Measurements from ENCODE around the gene SPATA13.
"Not testable (repeated sequence)": the region's sequence is repeated elsewhere in the genome, so short reads cannot be mapped to it uniquely, and the experiment has no call there.

The SPATA13 gene

DNA sequence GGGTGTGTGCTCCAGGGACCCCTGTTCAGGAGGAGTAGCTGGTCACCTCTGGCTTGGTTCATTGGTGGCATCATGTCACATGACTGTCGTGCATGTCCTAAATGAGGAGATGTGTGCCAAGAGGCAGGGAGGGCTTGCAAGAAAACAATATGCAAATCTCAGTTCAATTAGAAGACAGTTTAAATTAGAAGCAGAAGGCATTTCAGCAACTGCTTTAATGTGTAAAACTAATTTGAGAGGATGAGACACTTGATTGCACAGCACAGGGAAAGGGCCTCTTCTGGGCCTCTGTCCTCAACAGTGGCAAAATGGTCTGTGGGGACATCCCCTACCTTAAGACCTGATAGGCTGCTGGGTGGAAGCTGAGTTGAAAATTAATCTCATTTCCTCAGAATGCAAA, 54.6 kb downstream of the SPATA13 start:
- H3K36me3 Mint-ChIP-seq (ENCODE audit: low read depth), result no peaks in the 10 kb centered on the region
- no peak overlapping the region for H3K27ac Mint-ChIP-seq
- TF ChIP-seq, protein P1, sequence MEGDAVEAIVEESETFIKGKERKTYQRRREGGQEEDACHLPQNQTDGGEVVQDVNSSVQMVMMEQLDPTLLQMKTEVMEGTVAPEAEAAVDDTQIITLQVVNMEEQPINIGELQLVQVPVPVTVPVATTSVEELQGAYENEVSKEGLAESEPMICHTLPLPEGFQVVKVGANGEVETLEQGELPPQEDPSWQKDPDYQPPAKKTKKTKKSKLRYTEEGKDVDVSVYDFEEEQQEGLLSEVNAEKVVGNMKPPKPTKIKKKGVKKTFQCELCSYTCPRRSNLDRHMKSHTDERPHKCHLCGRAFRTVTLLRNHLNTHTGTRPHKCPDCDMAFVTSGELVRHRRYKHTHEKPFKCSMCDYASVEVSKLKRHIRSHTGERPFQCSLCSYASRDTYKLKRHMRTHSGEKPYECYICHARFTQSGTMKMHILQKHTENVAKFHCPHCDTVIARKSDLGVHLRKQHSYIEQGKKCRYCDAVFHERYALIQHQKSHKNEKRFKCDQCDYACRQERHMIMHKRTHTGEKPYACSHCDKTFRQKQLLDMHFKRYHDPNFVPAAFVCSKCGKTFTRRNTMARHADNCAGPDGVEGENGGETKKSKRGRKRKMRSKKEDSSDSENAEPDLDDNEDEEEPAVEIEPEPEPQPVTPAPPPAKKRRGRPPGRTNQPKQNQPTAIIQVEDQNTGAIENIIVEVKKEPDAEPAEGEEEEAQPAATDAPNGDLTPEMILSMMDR (IDR thresholded peaks at IDR 0.05), result no peak
- no peak overlapping the region for H3K4me3 Mint-ChIP-seq
- H3K4me1 Mint-ChIP-seq, result peaks cover 20% of the 10 kb centered on the region
- no peaks in the 10 kb centered on the region for H3K9me3 Mint-ChIP-seq
- DNase-seq, result no peak
- peaks cover 2% of the 10 kb centered on the region for H3K27me3 Mint-ChIP-seq (ENCODE audit: low read depth, poor library complexity)

DNA sequence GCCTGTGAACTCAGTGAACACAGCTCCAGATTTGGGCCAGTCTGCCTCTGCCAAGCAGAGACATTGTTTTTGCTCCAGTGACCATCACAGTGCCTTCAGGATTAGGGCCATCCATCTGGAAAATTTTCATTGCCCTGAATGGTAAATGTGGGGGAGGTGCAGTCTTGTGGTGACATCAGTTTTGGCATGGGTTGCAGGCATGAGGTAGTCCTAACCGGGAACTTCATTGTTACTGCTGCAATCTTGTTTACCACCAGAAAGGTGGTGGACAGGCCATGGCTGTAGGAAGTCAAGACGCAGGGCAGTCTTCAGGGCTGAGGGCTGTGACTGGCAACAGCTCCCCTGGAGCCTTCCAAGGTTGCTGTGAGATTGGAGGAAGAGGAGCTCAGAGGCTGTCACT, 55.2 kb downstream of the SPATA13 start:
- Mint-ChIP-seq H3K4me3 (no peak overlapping the region), H3K9me3 (no peaks in the 10 kb centered on the region), H3K27ac (no peak overlapping the region), H3K27me3 (ENCODE audit: low read depth, poor library complexity) (peaks cover 2% of the 10 kb centered on the region), H3K4me1 (peaks cover 20% of the 10 kb centered on the region), H3K36me3 (ENCODE audit: low read depth) (no peaks in the 10 kb centered on the region)
- no peak for DNase-seq
- TF ChIP-seq, protein P1 (IDR thresholded peaks at IDR 0.05), result no peak

DNA sequence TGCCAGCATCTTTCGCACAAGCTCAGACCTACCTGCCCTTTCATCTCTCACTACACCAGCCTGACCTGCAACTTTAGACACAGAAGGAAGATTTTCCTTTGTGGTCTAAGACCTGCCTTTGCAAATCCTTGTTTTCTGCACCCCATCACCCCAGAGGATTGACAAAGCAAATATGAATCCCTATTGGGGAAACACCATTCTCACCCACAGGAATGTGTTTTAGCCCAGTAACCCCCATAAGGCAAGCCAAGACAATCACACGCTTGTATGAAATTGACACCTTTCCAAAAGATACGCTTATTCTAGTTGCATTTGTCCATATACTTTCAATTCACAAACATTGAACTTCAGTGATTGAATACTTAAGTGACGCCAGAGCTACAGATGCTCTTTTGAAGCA, 55.7 kb downstream of the SPATA13 start:
- TF ChIP-seq, protein P1 (IDR thresholded peaks at IDR 0.05), result no peak
- no peak for DNase-seq
- no peaks in the 10 kb centered on the region for H3K9me3 Mint-ChIP-seq
- H3K4me3 Mint-ChIP-seq, result no peak overlapping the region
- peaks cover 2% of the 10 kb centered on the region for H3K27me3 Mint-ChIP-seq (ENCODE audit: low read depth, poor library complexity)
- no peaks in the 10 kb centered on the region for H3K36me3 Mint-ChIP-seq (ENCODE audit: low read depth)
- H3K27ac Mint-ChIP-seq, result no peak overlapping the region
- H3K4me1 Mint-ChIP-seq, result peaks cover 20% of the 10 kb centered on the region

DNA sequence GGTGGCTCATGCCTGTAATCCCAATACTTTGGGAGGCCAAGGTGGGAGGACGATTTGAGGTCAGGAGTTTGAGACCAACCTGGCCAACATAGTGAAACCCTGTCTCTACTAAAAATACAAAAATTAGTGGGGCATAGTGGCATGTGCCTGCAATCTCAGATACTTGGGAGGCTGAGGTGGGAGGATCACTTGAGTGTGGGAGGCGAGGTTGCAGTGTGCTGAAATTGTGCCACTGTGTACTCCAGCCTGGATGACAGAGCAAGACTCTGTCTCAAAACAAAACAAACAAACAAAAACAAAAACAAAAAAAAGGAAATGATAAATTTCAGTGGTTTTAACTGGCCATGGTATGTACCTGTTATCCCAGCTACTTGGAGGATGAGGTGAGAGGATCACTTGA, 56.3 kb downstream of the SPATA13 start:
- not testable (repeated sequence) for H3K27ac Mint-ChIP-seq; H3K9me3 Mint-ChIP-seq; H3K4me3 Mint-ChIP-seq; H3K36me3 Mint-ChIP-seq (ENCODE audit: low read depth); DNase-seq; H3K27me3 Mint-ChIP-seq (ENCODE audit: low read depth, poor library complexity)
- H3K4me1 Mint-ChIP-seq, result peaks cover 20% of the 10 kb centered on the region

DNA sequence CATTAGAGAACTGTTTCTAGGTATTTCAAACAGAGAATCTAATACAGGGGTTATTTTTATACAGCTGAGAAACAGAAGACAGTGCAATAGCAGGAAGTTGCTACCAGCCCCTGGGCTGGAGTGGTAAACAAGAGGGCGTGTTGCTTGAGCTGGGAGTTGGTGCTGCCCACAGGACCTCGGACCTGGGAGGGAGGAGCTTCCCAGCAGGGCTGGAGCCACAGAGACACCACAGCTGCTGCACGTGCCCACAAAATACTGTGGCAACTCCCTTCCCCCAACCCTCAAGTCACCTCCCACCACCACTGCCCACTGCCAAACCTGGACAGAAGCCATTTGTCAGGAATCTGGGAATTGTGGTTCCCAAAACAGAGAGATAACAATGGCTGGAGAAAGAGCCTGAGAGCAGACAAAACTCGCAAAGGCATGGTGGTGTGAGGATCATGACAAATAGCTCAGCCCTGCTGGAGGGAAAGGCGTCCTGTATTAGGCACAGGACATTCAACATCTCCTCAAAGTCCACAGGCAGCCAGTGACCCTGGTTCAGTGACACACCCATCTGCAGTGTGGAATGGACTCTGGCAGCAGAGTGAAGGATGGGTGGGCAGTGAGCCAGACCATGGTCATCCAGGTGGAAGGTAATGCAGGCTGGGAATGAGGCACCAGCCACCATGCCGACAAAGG, 57.2 kb downstream of the SPATA13 start:
- H3K36me3 Mint-ChIP-seq (ENCODE audit: low read depth), result no peaks in the 10 kb centered on the region
- no peaks in the 10 kb centered on the region for H3K9me3 Mint-ChIP-seq
- TF ChIP-seq, protein P1 (IDR thresholded peaks at IDR 0.05), result no peak
- DNase-seq, result no peak
- no peaks in the 10 kb centered on the region for H3K27me3 Mint-ChIP-seq (ENCODE audit: low read depth, poor library complexity)
- peaks cover 20% of the 10 kb centered on the region for H3K4me1 Mint-ChIP-seq
- H3K27ac Mint-ChIP-seq, result peak overlapping the region; percentile 22
- H3K4me3 Mint-ChIP-seq, result no peak overlapping the region

DNA sequence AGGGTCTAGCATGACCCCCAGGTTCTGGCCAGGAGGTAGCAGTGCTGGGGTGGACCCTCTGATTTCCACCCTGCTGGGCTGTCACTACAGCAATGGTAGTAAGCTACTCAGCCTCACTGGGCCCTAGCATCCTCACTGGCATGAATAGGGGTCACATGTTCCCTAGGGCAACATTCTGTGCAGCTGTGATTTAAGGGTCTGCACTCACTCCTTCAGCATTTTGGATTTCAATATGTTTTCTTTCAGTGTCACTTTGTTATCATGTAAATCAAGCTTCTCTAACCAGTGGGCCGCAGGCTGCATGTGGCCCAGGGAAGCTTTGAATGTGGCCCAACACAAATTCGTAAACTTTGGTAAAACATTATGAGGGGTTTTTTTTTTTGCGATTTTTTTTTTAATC, 57.8 kb downstream of the SPATA13 start:
- Mint-ChIP-seq H3K4me3 (no peak overlapping the region), H3K27me3 (ENCODE audit: low read depth, poor library complexity) (no peaks in the 10 kb centered on the region), H3K4me1 (peaks cover 20% of the 10 kb centered on the region), H3K9me3 (no peaks in the 10 kb centered on the region), H3K27ac (no peak overlapping the region), H3K36me3 (ENCODE audit: low read depth) (no peaks in the 10 kb centered on the region)
- no peak for DNase-seq
- TF ChIP-seq, protein P1 (IDR thresholded peaks at IDR 0.05), result no peak

Measured in nephron progenitor cell (in vitro differentiated cells).